Keratinocyte (primary cell): Measurements from ENCODE around the gene DOCK11.

Source experiments
- CTCF ChIP-seq, 3 experiments: IDR thresholded peaks in 1 of 3; conservative IDR thresholded peaks in 1 of 3; optimal IDR thresholded peaks in 1 of 3; 2 replicates in 2 of 3; 3 replicates in 1 of 3; pipeline versions ENCODE3 to v1.5.1; 2011; ENCODE audit warnings: low read length in 3 of 3, mild to moderate bottlenecking in 3 of 3, moderate library complexity in 2 of 3, control low read depth in 1 of 3, inconsistent platforms in 1 of 3; ENCODE audit not compliant: insufficient read depth in 2 of 3; ENCODE audit errors: extremely low read depth in 1 of 3
- EZH2 ChIP-seq: IDR thresholded peaks from one replicate; pipeline ENCODE4 v1.6.1; 2012; ENCODE audit warnings: inconsistent platforms, mild to moderate bottlenecking, low read length, moderate library complexity

DNA sequence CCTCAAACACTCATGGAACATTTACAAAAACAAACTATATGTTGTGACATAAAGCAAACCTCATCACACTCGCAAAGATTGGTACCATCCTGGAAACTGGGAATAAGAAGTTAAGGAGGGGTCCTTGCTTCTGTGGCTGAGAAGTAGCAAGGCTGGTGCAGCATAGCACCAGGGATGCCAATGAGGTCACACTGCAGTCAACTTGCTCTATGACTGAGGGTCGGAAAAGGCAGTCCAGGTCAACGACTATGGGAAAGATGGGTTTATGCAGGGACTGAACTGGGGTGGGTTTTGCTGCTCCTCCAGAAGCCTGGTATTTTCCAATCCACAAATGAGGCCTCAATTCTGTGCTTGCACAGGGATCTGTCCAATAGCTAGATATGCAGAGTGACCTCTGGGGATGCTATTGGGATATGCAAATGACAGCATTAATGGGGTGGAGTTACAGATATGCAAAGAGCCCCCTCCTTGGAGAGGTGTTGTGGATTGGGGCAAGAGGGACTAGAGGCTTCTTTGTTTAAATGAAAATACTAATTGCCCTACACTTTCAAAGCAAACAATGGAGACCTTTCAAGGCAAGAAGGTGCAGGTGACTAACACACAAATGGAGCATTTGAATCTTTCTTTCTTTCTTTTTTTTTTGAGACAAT, 224.6 kb downstream of the DOCK11 start:
- TF ChIP-seq CTCF (optimal IDR thresholded peaks at IDR 0.05 in 1 of 3, IDR thresholded peaks at IDR 0.05 in 1 of 3, conservative IDR thresholded peaks at IDR 0.05 in 1 of 3; ENCODE audit: extremely low read depth in 1 of 3, insufficient read depth in 2 of 3, low read length in 3 of 3) (no peak), EZH2 (no peak)
